Kidney epithelial cell (primary cell): ENCODE data around the gene NALCN. TPM values are rescaled to one million over a fixed set of nuclear protein-coding genes. Genes with fewer than 3 reads are reported as not detected.

Experiments used
- DNase-seq: peaks from one replicate; pipeline ENCODE4 v3.0.0-alpha.2; 2010; ENCODE audit warnings: low read depth
- H3K27me3 ChIP-seq: 2 replicates; pipeline ENCODE4 v1.6.0; 2011; ENCODE audit warnings: low read length; ENCODE audit not compliant: control insufficient read depth, insufficient read depth
- H3K36me3 ChIP-seq: 2 replicates; pipeline ENCODE4 v1.5.1; 2011; ENCODE audit warnings: low read length; ENCODE audit not compliant: control insufficient read depth, insufficient read depth
- H3K4me3 ChIP-seq: 2 replicates; pipeline ENCODE4 v1.5.1; 2011; ENCODE audit warnings: low read depth, mild to moderate bottlenecking, control low read depth, low read length
- CTCF ChIP-seq: IDR thresholded peaks from 2 replicates; pipeline ENCODE4 v1.5.1; 2011; ENCODE audit warnings: mild to moderate bottlenecking, moderate library complexity, low read length, control low read depth, inconsistent platforms; ENCODE audit not compliant: insufficient read depth, poor library complexity, severe bottlenecking
- total RNA-seq: library from RNA; depleted of rRNA; stranded (reverse); fragments of >200 nt; gene quantifications from 2 replicates; pipeline ENCODE4 v1.2.3, GENCODE V29; 2015

NALCN gene
- total RNA-seq, 1 donor from 2014 or later: 1.8 TPM

GRCh38 chr13:101152184-101152583 lies 264.1 kb downstream of the NALCN start:
- TF ChIP-seq CTCF: no peak
- DNase-seq: no peak
- Histone ChIP-seq H3K27me3 (no peaks in the 10 kb centered on the region), H3K36me3 (no peaks in the 10 kb centered on the region), H3K4me3 (no peak overlapping the region)

- no peak for TF ChIP-seq CTCF
- Histone ChIP-seq H3K27me3 (no peaks in the 10 kb centered on the region), H3K36me3 (no peaks in the 10 kb centered on the region), H3K4me3 (no peak overlapping the region)
- DNase-seq: no peak
Measured at GRCh38 chr13:101150998-101151397, 265.3 kb downstream of the NALCN start.

- TF ChIP-seq CTCF: peak; percentile 51
- DNase-seq: no peak
- H3K27me3 ChIP-seq: no peaks in the 10 kb centered on the region
- H3K4me3 ChIP-seq: no peak overlapping the region
- H3K36me3 ChIP-seq: no peaks in the 10 kb centered on the region
Measured at GRCh38 chr13:101149735-101150384, 266.4 kb downstream of the NALCN start.

GRCh38 chr13:101146101-101146898 lies 270.0 kb downstream of the NALCN start:
- DNase-seq: no peak
- H3K36me3 ChIP-seq: no peaks in the 10 kb centered on the region
- no peak for TF ChIP-seq CTCF
- H3K4me3 ChIP-seq: no peak overlapping the region
- no peaks in the 10 kb centered on the region for H3K27me3 ChIP-seq

- H3K27me3 ChIP-seq: no peaks in the 10 kb centered on the region
- TF ChIP-seq CTCF: peak; percentile 44
- H3K4me3 ChIP-seq: no peak overlapping the region
- no peak for DNase-seq
- no peaks in the 10 kb centered on the region for H3K36me3 ChIP-seq
Measured at GRCh38 chr13:101144808-101145419, 271.4 kb downstream of the NALCN start.
